ENCODE results near the gene ARHGEF17. TPM values are rescaled to one million over a fixed set of nuclear protein-coding genes. Genes with fewer than 3 reads are reported as not detected.
A peak's percentile ranks its signal among the peaks of the same experiment; 100 is the strongest.

Gene ARHGEF17
- total and polyA plus RNA-seq, 2 of the 13 experiments (the other 11 are each of a cell fraction or from before 2014, with no cell fraction given): 10.7 to 28.8 TPM

GRCh38 chr11:73376160-73376802 lies 68.2 kb downstream of the ARHGEF17 start, which contains the start of gene RELT (continued):
- TF ChIP-seq ZXDC (CRISPR knock-in tag; IDR thresholded peaks at IDR 0.05) (peak; percentile 28; the same call in 1 of the 2 replicates), GABPB1 (CRISPR knock-in tag; IDR thresholded peaks at IDR 0.05) (0 out of 2 replicates have a peak, but pooled peaks have one; percentile 49), SNAPC4 (CRISPR knock-in tag; IDR thresholded peaks at IDR 0.05) (no peak), ZNF776 (CRISPR knock-in tag; IDR thresholded peaks at IDR 0.05) (no peak; the same call in 1 of the 2 replicates), ARID5B (CRISPR knock-in tag; IDR thresholded peaks at IDR 0.05) (peak; percentile 24; the same call in 1 of the 2 replicates), PLSCR1 (CRISPR knock-in tag; IDR thresholded peaks at IDR 0.05; ENCODE audit: borderline replicate concordance) (no peak), KAT7 (CRISPR knock-in tag; IDR thresholded peaks at IDR 0.05; ENCODE audit: borderline replicate concordance) (0 out of 2 replicates have a peak, but pooled peaks have one; percentile 22), ZNF563 (CRISPR knock-in tag; IDR thresholded peaks at IDR 0.05) (peak; percentile 84), ZNF547 (CRISPR knock-in tag; IDR thresholded peaks at IDR 0.05) (peak; percentile 43; the same call in 1 of the 2 replicates), CCDC6 (CRISPR knock-in tag; IDR thresholded peaks at IDR 0.05) (0 out of 2 replicates have a peak, but pooled peaks have one; percentile 53), ZBTB7B (CRISPR knock-in tag; IDR thresholded peaks at IDR 0.05) (peak; percentile 81), EZH2 (conservative IDR thresholded peaks at IDR 0.05; ENCODE audit: low read depth, low read length) (no peak), TFDP2 (CRISPR knock-in tag; IDR thresholded peaks at IDR 0.05) (peak; percentile 85; the same call in 1 of the 2 replicates), ZNF709 (CRISPR knock-in tag; IDR thresholded peaks at IDR 0.05) (peak; percentile 91), XRCC5 (optimal IDR thresholded peaks at IDR 0.05; ENCODE audit: low read length) (peak; percentile 87)

Measured in HepG2 (cell line).